Activated CD8-positive, alpha-beta memory T cell treated with anti-CD3 and anti-CD28 coated beads, Interleukin-2, amount 50 U/mL, for 1 hour (primary cell): ENCODE measurements around the gene DEXI.
"Not testable (repeated sequence)": the region's sequence is repeated elsewhere in the genome, so short reads cannot be mapped to it uniquely, and the experiment has no call there.

ENCODE experiments used
- DNase-seq: peaks from one replicate; pipeline ENCODE4 v3.0.0-alpha.2; 2020; ENCODE audit errors: extremely low read depth

DEXI gene

DNA sequence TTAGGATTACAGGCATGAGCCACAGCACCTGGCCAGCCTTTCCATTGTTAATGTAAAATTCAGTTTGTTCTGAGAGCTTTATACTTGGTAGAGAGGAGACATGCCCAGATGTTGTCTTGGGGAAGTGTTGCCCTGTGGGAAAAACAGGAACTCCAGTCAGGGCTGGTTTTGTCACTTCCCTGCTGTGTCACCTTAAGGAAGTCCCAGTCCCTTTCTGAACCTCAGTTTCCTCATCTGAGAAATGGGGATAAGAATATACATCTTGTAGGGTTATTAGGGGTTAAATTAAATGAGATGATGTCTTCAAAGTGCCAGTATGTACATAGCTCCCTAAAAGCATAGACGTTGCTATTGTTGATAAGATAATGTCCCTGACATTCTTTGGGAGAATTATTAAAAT, 27.3 kb upstream of the DEXI start:
- no peak for DNase-seq

DNA sequence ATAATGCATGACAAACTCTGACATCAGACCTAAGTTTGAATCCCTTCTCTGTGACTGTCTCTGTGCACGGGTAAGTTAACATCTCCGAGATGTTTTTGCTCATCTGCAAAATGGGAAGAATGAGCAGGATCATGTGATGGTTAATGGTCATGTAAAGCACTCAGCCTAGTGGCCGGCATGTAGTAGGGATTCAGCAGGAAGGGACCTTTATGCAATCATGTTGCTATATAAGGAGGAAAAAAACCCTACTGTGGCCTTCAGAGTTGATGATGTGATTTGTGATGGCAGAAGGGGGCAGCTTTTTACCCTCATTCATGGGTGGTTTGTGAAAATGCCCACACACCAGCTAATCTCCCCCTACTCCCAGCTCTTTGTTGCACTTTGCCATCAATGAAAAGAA, 26.2 kb upstream of the DEXI start:
- no peak for DNase-seq

DNA sequence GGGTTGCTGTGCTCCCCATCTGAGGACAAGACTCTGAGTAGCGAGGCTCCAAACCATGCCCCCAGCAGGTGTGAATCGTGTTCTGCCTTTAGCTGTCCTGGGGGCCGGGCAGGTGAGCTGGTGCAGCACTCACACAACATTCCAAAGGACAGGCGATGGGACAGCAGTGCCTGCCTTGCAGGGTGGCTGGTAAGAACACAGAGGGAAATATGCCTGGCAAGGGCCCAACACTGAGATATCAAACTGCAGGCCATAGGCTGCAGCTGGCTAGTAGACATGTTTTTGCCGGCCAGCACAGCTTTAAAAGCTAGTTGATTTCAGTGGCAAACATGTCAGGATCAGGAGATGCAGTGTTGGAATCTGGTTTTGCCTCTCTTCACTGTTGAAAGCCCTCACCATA, 25.7 kb upstream of the DEXI start:
- DNase-seq = no peak

DNA sequence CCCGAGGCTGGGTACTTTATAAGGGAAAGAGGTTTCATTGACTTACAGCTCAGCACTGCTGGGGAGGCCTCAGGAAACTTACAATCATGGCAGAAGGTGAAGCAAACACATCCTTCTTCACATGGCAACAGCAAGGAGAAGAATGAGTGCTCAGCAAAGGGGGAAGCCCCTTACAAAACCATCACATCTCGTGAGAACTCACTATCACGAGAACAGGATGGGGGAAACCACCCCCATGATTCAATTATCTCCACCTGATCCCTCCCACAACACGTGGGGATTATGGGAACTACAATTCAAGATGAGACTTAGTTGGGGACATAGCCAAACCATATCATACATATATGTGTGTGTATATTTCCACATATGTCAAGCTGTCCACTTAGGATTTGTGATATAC, 24.3 kb upstream of the DEXI start:
- not testable (repeated sequence) for DNase-seq

DNA sequence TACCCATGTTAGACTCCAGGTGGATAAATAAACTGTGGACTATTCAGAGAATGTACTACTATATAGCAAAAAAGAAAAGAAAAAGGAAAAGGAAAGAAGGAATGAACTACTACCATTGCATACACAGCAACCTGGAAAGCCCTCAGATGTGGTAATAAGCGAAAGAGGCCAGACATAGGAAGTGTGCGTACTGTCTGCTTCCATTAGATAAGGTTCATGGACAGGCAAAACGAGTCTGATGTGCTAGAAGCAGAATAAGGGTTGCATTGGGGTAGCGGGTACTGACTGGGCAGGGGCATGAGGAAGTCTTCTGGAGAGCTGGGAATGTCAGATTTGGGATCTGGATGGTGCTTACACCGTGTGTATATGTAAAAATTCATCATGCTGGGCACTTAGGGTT, 23.9 kb upstream of the DEXI start:
- DNase-seq = no peak

DNA sequence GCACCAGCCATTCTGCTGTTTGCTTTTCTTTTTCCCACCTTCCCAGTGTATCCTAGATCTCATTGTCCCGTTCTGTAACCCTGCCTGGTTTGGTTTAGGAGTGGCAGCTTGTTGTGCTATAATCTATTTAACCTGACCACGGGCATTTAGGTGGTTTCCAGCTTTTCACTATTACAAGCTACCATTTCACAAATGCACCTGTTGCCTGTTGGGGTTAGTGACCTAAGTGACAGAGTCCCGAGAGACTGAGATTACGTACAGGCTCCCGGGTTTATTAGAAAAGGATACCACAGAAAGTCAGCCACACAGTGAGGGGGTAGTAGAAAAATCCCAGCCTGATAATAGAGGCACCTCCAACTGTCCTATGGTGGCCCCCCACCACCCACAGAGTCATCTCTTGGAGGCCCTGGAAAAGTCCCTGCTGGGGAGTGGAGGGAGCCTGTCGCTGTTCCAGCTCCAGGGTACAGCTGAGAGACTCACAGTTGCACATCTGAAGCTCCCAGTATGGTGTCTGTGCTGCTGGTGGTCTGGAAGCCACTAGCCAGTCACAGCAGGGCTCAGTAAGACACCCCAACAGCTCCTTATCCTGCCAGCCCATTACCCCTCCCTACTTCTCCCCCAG, 23.3 kb upstream of the DEXI start:
- no peak for DNase-seq

DNA sequence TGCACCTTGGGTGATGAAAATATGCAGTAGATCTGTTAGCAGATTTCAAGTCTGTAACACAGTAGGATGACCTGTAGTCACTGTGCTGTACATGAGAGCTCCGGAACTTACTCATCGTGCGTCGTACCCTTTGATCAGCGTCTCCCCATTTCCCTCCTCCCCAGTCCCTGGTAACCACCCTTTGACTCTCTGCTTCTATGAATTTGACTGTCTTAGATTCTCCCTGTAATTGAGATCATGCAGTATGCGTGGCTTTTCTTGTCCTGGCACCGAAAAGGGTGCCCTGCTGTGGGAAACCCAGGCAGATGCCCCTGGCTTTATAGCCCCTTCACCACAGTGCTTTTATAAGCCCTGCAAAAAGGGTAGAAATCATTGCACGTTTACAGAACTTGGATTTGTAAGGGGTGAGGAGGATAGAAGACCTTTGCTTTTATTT, 22.6 kb upstream of the DEXI start:
- DNase-seq = peak; percentile 24

DNA sequence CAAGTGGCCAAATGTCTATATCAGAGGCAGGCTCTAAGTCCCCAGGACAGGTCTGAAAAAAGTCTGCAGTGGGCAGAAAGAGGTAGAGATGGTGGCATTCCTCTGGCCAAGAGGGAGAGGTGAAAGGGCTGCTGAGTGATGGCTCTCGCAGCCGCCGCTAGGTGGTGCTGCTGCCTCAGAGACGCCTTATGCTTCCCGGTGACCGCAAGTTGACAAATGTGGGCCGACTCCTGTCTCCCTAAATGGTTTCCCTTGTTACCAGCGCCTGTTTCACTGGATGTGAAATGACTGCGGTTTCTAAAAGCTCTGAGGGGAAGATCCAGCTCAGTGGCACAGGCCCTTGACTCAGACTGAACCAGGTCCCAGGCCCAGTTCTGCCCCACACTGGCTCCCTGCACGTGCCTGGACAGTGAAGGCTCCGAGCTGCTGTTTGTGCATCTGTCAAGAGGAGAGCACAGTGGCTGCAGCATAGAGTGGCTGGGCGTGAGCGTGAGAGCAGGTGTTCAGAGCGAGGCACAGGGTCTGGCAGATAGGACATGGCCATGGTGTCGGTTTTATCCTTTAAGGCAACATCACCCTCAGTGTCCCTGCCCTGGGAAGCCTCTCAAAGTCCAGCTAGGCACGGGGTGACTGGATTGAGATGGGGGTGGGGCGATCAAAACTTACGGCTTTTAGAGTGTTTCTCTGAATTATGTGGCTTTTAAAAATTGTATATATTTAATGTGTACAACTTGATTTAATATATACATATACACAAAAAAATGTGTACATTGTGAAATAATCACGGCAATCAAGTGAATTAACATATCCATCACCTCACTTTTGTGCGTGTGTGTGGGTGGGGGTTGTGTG, 22.0 kb upstream of the DEXI start:
- no peak for DNase-seq

DNA sequence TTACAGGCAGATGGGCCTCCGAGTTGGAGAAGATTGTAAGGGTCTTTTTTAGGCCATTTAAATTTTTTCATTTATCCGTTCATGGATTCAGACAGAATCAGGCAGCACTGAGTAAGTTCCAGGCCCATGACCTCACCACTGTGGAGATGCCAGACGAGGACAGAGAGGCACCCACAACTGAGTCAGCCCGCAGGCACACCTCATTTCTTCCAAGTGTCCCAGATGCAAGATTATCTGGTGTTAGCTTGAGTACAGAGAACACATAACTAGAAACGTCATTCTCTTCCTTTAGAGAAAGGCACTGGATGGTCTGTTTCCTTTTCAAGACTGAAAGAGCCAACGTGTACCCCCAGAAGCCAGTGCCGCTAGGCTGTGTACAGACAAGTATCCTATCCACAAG, 19.0 kb upstream of the DEXI start:
- DNase-seq = no peak

DNA sequence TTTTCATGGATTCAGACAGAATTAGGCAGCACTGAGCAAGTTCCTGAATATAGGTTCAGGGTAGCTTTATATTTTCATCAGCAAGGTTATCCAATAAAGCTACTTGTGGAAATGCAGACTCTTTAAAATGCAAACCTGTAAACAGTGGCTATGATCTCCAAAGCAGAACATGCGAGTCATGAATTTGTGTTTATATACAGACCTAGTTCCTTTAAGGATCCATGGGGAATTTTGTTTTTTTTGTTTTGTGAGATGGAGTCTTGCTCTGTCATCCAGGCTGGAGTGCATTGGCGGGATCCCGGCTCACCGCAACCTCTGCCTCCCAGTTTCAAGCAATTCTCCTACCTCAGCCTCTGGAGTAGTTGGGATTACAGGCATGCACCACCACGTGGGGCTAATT, 16.9 kb upstream of the DEXI start:
- no peak for DNase-seq

DNA sequence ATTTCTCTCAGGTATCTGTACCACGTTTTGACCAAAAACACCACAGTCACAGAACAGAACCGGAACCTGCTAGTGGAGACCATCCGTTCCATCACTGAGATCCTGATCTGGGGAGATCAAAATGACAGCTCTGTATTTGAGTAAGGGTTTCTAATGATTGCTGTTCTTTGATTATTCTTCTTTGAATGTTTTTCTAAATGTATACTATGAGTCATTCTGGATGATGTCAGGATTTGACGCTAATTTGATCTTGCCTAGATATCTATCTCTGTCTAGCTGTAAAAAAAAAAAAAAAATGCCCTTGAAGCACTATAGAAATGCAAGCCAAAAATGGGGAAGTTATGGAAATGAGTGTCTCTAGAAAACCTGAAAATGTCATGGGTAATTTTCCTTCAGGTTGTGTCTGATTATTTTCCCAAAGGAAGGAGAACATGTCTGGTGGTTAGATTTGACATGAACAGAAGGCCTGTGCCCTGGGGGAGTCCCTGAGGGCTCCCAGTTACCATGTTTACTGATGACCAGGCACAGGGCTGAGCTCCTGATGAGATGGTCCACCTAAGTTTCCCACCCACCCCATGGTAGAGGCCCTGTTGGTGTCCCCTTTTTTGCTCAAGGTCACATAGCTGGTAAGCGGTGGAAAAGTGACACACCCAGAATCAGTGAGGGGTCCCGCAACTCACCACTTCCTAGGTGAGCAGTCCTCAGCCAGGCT, 15.7 kb upstream of the DEXI start:
- no peak for DNase-seq

DNA sequence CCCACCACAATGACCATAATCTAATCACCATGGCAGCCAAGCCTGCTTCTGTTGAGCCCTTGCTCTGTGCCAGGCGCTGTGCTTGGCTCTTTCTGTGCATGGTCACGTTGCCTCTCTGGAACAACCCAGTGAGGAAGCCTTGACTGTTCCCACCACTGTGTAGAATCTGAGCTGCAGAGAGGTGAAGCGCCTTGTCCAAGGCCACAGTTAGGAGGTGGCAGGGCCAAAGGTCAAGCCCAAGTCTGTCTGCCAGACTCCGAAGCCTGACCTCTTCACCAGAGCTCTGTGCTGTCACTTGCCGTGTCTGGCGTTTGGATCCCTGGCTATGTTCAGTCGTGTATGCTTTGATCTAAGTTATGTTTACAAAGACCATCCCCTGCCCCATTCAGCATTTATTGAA, 12.6 kb upstream of the DEXI start:
- DNase-seq = no peak

DNA sequence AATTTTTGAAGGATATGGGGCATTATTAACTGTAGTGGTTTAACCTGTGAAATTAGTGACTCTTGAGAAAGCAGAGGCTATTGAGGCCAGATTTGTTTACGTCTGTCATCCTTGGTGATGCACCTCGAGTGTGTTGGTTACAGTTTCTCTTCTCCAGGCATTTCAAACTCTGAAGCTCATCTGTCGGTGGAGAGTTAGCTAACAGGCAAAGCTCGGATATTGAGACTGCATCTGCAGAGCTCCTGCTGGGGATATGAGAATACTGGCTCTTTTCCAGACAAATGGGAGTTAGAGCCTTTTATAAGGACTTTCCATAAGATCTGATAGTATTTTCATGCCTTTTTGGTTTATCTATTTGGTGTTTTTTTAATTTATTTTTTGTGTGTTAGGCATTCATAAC, 8.8 kb upstream of the DEXI start:
- DNase-seq = no peak

DNA sequence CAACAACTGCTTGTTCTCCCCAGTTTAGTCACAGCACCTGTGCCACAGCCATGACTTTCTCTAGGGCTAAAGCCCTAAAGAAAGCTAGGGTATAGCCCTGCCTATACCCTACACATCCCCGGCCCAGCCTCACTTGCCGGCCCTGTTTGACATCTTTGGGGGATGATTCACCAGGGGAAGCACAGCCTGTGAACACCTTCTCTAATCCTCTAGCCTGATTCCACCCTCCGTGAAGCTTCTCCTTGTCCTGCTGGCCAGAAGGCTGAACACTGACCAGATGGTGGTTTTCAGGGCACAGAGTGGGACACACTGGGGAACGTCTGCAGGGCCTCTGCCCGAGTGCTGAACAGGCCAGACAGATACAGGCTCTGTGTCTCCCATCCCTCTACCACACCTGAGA, 8.1 kb upstream of the DEXI start:
- DNase-seq = no peak

DNA sequence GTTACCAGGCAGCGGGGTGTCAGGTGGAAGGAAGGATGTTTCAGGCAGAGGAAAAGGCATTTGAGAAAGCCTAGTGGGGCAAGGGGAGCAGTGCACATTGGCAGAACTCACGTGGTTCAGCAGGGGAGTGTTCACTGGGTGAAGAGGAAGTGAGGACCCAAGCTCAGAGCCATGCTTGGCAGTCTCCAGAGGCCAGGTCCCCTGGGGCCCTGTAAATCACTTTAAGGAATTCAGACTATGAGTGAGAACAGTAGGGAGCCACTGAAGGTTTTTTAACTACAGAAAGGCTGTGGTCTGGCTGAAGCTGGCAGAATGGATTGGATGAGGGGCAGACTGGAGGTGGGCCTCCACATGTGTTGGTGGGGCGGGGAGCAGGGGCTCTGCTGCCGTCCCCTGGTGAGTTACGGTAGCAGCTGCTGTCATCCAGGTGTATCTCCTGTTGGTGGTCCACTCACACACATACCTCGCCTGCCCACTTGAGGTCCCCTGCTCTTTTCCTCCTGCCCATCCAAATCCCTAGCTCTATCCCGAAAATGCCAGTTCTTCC, 7.2 kb upstream of the DEXI start:
- no peak for DNase-seq

DNA sequence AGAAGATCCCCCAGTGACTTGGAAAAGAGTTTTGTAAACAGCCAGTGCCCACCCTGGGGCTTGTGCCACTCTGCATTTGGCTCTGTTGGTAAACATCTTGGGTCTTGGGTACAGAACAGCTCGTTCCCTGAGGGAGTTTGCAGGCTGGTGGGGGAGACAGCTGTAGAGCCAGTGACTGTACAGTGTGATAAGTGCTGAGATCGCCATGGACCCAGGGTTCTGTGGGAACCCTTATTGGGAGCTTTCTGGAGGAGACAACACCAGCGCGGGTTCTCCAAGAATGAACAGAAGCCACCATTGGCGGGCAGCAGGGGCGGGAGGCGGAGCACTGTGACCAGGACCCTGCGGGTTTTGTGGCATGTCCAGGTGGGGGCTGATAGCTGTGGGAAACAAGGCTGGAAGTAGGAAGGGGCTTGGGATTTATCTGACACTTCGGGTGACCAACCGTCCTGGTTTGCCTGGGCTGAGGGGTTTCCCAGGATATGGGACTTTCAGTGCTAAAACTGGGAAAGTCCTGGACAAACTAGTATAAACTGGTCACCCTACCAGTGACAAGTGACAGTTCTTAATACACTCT, 5.0 kb upstream of the DEXI start:
- no peak for DNase-seq

DNA sequence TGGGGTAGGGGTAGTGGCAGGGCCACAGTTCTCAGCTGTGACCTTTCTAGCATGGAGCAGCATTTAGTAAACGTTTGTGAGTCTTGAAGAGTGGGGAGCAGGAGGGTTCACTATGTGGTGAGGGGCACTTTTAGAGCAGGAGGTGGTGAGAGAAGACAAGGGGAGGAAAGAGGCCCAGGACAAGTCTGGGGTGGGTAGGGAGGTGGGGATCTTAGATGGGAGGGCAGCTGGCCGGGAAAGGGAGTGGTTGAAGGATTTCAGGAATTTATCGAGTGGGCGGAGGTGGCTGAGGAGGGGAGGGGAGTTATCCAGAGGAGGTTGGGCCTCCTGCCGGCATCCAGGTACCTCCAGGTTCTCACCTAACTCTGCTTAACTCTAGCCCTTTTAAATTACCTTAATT, 4.0 kb upstream of the DEXI start:
- no peak for DNase-seq

DNA sequence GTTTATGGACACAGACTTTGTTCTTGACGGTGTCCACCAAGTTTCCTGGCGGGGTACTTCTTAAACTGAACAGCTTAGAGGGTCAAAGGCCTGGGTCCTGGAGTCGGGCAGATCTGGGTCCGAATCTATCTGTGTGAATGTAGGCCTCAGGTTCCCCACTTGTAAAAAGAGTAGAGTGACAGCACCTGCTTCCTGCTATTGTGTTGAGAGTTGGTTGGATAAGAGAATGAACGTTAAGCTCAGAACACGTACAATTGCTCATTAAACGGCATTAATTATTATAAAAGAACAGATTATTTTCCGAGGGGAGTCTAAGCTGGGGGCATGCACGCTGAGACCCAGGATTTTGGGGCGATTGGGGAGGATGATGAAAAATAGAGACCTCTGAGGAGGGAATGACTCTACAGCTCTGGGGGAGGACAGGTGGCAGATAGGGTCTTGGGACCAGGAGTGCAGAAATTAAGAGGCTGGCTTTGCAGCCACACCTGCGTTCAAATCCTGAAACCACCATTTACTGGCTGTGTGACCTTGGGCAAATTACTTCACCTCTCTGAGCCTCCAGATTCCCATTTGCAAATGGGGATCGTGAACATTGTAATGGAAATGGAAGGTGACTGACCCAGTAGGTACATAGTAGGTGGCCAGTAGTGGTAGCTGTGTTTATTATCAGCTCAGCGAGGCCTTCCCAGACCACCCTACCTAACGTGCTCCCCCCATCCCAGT, 3.0 kb upstream of the DEXI start:
- no peak for DNase-seq

DNA sequence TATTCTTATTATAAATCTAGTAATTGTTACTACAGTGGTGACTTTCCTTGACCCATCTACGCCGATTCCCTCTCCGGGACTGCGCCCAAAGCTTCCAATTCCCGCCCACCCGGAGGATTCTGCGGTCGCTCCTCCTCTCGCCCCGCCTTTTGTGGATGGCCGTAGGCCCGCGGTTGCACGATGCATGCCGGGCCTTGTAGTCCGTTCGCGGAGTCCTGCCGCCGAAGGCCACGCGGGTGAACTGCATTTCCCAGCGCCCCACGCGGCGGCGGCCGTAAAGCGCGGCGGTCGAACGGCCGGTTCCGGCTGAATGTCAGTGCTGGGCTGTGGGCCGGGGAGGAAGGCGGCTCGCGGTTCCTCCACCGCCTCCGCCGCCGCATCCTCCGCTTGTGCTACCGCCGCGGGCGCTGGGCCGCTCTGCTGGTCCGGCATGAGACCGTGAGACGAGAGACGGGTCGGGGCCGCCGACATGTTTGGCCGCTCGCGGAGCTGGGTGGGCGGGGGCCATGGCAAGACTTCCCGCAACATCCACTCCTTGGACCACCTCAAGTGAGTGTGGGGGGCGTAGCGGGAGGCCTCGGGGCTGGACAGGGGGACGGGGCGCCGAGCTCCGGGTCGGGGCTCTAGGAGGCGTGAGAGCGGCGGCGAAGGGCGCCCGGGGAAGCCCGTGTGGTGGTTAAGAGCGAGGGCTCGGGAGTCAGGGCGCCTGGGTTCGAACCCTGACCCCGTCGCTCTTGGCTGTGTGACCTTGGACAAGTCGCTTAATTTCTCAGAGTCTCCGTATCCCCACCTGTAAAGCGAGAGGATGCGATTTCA, 2.2 kb upstream of the DEXI start, which contains the start of gene CLEC16A:
Gene CLEC16A, plus strand, starts transcription at position 316 of the 816 bp plus-strand sequence. Its CDS starts 154 bp downstream, at position 470.
- DNase-seq = peak; percentile 69

DNA sequence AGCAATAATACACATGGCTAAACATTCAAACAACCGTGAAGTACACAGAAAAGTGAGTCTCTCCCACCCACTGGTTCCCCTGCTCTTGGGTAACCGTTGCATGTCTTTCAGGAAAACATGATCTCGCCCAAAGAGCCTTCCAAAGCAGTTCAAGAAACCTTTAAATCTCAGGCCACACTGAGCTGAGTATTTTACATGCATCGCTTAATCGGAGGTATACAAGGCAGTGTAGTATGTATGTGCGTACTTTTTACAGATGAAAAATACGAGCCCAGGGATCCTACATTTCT, 741 bp upstream of the DEXI start:
- DNase-seq = no peak

DNA sequence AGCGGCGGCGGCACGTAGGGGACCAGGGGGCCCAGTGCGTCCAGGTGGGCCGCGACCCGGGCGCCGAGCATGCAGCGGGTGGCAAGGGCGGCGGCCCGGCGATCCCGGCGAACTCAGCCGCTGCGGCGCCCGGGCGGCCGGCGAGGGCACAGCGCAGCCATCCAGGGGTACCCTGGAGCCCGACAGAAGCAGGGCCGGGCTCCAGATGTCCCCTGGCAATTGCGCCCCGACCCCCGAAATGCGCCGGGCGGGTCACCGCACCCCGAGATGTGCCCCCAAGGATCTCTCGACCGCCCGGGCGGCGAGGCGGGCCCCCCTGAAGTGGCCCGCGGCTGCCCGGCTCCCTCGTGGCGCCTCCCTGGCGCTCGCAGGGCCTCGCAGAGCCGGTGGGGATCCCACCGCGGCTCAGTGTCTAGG, 325 bp downstream of the DEXI start:
- DNase-seq = not testable (repeated sequence)
